K562 (cell line): Measurements from ENCODE around the gene NYAP1. TPM values are rescaled to one million over a fixed set of nuclear protein-coding genes. Genes with fewer than 3 reads are reported as not detected.

Experiments used
- ATF7 ChIP-seq: fragments of 450-650 bp; IDR thresholded peaks from 2 replicates; pipeline ENCODE4 v1.7.1; 2014; ENCODE audit warnings: mild to moderate bottlenecking, moderate library complexity
- CHD1 ChIP-seq: fragments of 200-600 bp; sonication (generic); IDR thresholded peaks from one replicate; pipeline ENCODE4 v1.6.1; 2012; ENCODE audit warnings: mild to moderate bottlenecking, moderate library complexity, low read length, inconsistent platforms
- EZH2 ChIP-seq: IDR thresholded peaks from 2 replicates; pipeline ENCODE4 v1.6.1; 2012; ENCODE audit warnings: low read depth, mild to moderate bottlenecking, inconsistent platforms, low read length, borderline replicate concordance
- GATA2 ChIP-seq: sonication (generic); formaldehyde crosslinking; IDR thresholded peaks from 2 replicates; pipeline ENCODE4 v1.4.0; 2020; ENCODE audit warnings: mild to moderate bottlenecking, missing genetic modification reagents
- GTF2F1 ChIP-seq: IDR thresholded peaks from 2 replicates; pipeline ENCODE4 v1.6.1; 2011; ENCODE audit warnings: low read depth, low read length, improper control_type of control experiment
- PCBP2 ChIP-seq: fragments of 200-400 bp; formaldehyde crosslinking; IDR thresholded peaks from 2 replicates; pipeline ENCODE4 v1.6.1; 2018; ENCODE audit warnings: low read length, low read depth, mild to moderate bottlenecking, moderate library complexity; ENCODE audit not compliant: poor library complexity, severe bottlenecking
- SMAD4 ChIP-seq: fragments of 250-450 bp; sonication (Bioruptor Pico); conservative IDR thresholded peaks from 2 replicates; pipeline ENCODE4 v1.8.0; 2021; ENCODE audit warnings: inconsistent platforms, mild to moderate bottlenecking, moderate library complexity
- TCF3 ChIP-seq: sonication (generic); formaldehyde crosslinking; IDR thresholded peaks from 2 replicates; pipeline ENCODE4 v1.4.0; 2020; ENCODE audit warnings: mild to moderate bottlenecking, missing genetic modification reagents
- ZZZ3 ChIP-seq: fragments of 450-650 bp; IDR thresholded peaks from 2 replicates; pipeline ENCODE4 v1.6.1; 2016; ENCODE audit warnings: antibody characterized with exemption, mild to moderate bottlenecking, moderate library complexity
- polyA plus RNA-seq, 8 experiments: library from polyadenylated mRNA; depleted of rRNA in 4 of 8; stranded (reverse) in 5 of 8; unstranded in 3 of 8; fragments of >200 nt; fragmentation: Nextera tagmentation in 2 of 8; fragmentation: Illumina TruSeq in 1 of 8; extraction: Ambion mirVana in 2 of 8; extraction: Trizol in 1 of 8; gene quantifications; 2 replicates each; pipeline versions ENCODE4 v1.2.1 to v1.2.3, GENCODE V29; 2011 to 2014; ENCODE audit warnings: inconsistent platforms in 1 of 8, missing spikeins in 1 of 8
- total RNA-seq, 7 experiments: library from RNA; depleted of rRNA in 6 of 7; stranded (reverse); fragments of >200 nt in 6 of 7; fragmentation: Illumina TruSeq in 2 of 7; extraction: Trizol in 2 of 7; gene quantifications; 2 replicates each; pipeline versions ENCODE4 v1.2.1 to v1.2.3, GENCODE V29; 2011 to 2021; ENCODE audit warnings: low replicate concordance in 1 of 7
- TF ChIP-seq, protein P1 (sequence below): sonication (generic); formaldehyde crosslinking; IDR thresholded peaks from 2 replicates; pipeline ENCODE4 v1.8.1; 2023; ENCODE audit warnings: missing genetic modification reagents, mild to moderate bottlenecking, borderline replicate concordance
- TF ChIP-seq, protein P2 (sequence below): fragments of 200-800 bp; sonication (Bioruptor generic); IDR thresholded peaks from 2 replicates; pipeline ENCODE4 v1.6.1; 2016; ENCODE audit warnings: missing genetic modification characterization, missing compliant biosample characterization
- TF ChIP-seq, protein P3 (sequence below): fragments of 250-450 bp; sonication (Bioruptor Pico); IDR thresholded peaks from 2 replicates; pipeline ENCODE4 v1.5.1; 2021; ENCODE audit warnings: mild to moderate bottlenecking
- TF ChIP-seq, protein P4 (sequence below): fragments of 250-450 bp; sonication (Bioruptor Pico); IDR thresholded peaks from 2 replicates; pipeline ENCODE4 v1.8.0; 2021; ENCODE audit warnings: moderate library complexity, mild to moderate bottlenecking, inconsistent platforms

Gene NYAP1
- total and polyA plus RNA-seq, 9 of the 15 experiments (the other 6 are each of a cell fraction or from before 2014, with no cell fraction given): 0.11 to 0.88 (median 0.22) TPM; not detected in 2

DNA sequence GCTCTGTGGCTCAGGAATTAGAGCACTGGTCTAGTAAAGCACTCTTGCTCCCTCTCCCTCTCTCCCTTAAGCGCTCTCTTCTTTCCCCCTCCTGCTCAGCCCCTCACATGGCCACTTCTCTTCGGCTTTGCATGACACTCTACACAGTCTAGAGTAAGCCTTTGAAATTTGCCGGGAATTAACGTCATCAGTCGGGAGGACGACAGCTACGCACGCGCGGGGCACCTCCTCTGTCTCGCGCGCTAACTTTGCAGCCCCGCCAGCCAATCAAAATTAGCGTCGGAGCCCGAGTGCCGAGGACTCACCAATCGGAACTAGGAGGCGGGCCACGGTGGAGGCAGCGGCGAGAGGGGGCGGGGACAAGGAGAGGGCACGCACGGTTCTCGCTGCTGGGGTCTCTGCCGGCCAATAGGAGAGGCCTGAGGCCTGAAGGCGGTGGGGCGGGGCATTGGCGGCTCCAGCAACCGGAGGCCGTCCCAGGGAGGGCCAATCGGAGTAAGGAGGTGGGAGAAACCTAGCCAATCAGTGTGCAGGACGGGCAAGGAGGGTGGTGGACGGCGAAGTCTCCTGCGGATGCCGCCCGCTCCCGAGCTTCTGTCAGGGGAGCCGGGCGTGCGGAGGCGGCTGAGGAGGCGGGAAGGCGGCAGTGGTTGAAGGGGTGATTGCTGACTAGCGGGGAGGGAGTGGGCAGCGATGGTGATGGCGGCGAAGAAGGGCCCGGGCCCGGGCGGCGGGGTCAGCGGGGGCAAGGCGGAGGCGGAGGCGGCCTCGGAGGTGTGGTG lies 55.1 kb downstream of the NYAP1 start, which contains the start of gene AGFG2 (continued):
- TF ChIP-seq, protein P1, sequence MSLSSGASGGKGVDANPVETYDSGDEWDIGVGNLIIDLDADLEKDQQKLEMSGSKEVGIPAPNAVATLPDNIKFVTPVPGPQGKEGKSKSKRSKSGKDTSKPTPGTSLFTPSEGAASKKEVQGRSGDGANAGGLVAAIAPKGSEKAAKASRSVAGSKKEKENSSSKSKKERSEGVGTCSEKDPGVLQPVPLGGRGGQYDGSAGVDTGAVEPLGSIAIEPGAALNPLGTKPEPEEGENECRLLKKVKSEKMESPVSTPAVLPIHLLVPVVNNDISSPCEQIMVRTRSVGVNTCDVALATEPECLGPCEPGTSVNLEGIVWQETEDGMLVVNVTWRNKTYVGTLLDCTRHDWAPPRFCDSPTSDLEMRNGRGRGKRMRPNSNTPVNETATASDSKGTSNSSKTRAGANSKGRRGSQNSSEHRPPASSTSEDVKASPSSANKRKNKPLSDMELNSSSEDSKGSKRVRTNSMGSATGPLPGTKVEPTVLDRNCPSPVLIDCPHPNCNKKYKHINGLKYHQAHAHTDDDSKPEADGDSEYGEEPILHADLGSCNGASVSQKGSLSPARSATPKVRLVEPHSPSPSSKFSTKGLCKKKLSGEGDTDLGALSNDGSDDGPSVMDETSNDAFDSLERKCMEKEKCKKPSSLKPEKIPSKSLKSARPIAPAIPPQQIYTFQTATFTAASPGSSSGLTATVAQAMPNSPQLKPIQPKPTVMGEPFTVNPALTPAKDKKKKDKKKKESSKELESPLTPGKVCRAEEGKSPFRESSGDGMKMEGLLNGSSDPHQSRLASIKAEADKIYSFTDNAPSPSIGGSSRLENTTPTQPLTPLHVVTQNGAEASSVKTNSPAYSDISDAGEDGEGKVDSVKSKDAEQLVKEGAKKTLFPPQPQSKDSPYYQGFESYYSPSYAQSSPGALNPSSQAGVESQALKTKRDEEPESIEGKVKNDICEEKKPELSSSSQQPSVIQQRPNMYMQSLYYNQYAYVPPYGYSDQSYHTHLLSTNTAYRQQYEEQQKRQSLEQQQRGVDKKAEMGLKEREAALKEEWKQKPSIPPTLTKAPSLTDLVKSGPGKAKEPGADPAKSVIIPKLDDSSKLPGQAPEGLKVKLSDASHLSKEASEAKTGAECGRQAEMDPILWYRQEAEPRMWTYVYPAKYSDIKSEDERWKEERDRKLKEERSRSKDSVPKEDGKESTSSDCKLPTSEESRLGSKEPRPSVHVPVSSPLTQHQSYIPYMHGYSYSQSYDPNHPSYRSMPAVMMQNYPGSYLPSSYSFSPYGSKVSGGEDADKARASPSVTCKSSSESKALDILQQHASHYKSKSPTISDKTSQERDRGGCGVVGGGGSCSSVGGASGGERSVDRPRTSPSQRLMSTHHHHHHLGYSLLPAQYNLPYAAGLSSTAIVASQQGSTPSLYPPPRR (CRISPR knock-in tag): no peak
- TF ChIP-seq GATA2 (no peak), ATF7 (peak; percentile 96), PCBP2 (no peak), SMAD4 (CRISPR knock-in tag) (peak; percentile 58), GTF2F1 (0 out of 2 replicates have a peak, but pooled peaks have one; percentile 42), EZH2 (no peak), CHD1 (no peak), TCF3 (CRISPR knock-in tag) (peak; percentile 27; the same call in 1 of the 2 replicates), ZZZ3 (no peak)
- TF ChIP-seq, protein P2, sequence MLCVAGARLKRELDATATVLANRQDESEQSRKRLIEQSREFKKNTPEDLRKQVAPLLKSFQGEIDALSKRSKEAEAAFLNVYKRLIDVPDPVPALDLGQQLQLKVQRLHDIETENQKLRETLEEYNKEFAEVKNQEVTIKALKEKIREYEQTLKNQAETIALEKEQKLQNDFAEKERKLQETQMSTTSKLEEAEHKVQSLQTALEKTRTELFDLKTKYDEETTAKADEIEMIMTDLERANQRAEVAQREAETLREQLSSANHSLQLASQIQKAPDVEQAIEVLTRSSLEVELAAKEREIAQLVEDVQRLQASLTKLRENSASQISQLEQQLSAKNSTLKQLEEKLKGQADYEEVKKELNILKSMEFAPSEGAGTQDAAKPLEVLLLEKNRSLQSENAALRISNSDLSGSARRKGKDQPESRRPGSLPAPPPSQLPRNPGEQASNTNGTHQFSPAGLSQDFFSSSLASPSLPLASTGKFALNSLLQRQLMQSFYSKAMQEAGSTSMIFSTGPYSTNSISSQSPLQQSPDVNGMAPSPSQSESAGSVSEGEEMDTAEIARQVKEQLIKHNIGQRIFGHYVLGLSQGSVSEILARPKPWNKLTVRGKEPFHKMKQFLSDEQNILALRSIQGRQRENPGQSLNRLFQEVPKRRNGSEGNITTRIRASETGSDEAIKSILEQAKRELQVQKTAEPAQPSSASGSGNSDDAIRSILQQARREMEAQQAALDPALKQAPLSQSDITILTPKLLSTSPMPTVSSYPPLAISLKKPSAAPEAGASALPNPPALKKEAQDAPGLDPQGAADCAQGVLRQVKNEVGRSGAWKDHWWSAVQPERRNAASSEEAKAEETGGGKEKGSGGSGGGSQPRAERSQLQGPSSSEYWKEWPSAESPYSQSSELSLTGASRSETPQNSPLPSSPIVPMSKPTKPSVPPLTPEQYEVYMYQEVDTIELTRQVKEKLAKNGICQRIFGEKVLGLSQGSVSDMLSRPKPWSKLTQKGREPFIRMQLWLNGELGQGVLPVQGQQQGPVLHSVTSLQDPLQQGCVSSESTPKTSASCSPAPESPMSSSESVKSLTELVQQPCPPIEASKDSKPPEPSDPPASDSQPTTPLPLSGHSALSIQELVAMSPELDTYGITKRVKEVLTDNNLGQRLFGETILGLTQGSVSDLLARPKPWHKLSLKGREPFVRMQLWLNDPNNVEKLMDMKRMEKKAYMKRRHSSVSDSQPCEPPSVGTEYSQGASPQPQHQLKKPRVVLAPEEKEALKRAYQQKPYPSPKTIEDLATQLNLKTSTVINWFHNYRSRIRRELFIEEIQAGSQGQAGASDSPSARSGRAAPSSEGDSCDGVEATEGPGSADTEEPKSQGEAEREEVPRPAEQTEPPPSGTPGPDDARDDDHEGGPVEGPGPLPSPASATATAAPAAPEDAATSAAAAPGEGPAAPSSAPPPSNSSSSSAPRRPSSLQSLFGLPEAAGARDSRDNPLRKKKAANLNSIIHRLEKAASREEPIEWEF (CRISPR knock-in tag): no peak
- TF ChIP-seq, protein P3, sequence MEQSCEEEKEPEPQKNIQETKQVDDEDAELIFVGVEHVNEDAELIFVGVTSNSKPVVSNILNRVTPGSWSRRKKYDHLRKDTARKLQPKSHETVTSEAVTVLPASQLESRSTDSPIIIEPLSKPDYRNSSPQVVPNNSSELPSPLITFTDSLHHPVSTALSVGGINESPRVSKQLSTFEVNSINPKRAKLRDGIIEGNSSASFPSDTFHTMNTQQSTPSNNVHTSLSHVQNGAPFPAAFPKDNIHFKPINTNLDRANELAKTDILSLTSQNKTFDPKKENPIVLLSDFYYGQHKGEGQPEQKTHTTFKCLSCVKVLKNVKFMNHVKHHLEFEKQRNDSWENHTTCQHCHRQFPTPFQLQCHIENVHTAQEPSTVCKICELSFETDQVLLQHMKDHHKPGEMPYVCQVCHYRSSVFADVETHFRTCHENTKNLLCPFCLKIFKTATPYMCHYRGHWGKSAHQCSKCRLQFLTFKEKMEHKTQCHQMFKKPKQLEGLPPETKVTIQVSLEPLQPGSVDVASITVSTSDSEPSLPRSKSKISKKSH (CRISPR knock-in tag): no peak
- TF ChIP-seq, protein P4, sequence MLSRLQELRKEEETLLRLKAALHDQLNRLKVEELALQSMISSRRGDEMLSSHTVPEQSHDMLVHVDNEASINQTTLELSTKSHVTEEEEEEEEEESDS: no peak
